Activated T-helper 1 cell treated with anti-CD3 and anti-CD28 coated beads, Interleukin-12 subunit alpha, Interleukin-12 subunit beta, Interleukin-2, Interleukin-4 antibody, amounts not matched to agents 30 ng/mL and 10 ng/mL and 1 ng/mL, durations not matched to agents 14 hours and 24 hours and 36 hours (primary cell): ENCODE data around the gene TBC1D22B. TPM values are rescaled to one million over a fixed set of nuclear protein-coding genes. Genes with fewer than 3 reads are reported as not detected.
"Not testable (repeated sequence)": the region's sequence is repeated elsewhere in the genome, so short reads cannot be mapped to it uniquely, and the experiment has no call there.

ENCODE experiments used
- DNase-seq: peaks from one replicate; pipeline ENCODE4 v3.0.0; 2021; ENCODE audit warnings: low spot score
- H3K27ac Mint-ChIP-seq: one replicate; pipeline ENCODE4 v1.8.0; 2021; ENCODE audit warnings: mild to moderate bottlenecking, mixed read lengths
- H3K27me3 Mint-ChIP-seq: one replicate; pipeline ENCODE4 v1.8.0; 2022; ENCODE audit warnings: mild to moderate bottlenecking, moderate library complexity, mixed read lengths; ENCODE audit not compliant: insufficient read depth
- H3K36me3 Mint-ChIP-seq: one replicate; pipeline ENCODE4 v1.8.0; 2021; ENCODE audit warnings: low read depth, mixed read lengths
- H3K4me1 Mint-ChIP-seq: one replicate; pipeline ENCODE4 v1.8.0; 2021; ENCODE audit warnings: low read depth, mixed read lengths
- H3K4me3 Mint-ChIP-seq: one replicate; pipeline ENCODE4 v1.8.0; 2021; ENCODE audit warnings: mild to moderate bottlenecking, moderate library complexity, mixed read lengths
- H3K9me3 Mint-ChIP-seq: one replicate; pipeline ENCODE4 v1.8.0; 2021; ENCODE audit warnings: mixed read lengths
- intact Hi-C: fragments of 100-400 bp; cut with micrococcal nuclease; formaldehyde crosslinking; loops from one replicate; pipeline ENCODE4 v1.15.1; 2024
- total RNA-seq: library from RNA; stranded (reverse); gene quantifications from 2 replicates; pipeline ENCODE4 v1.2.3, GENCODE V29; 2022

Gene TBC1D22B
- total RNA-seq, 1 donor from 2014 or later = 20.8 TPM

GRCh38 chr6:37332894-37333293 lies 75.3 kb downstream of the TBC1D22B start:
- H3K27ac Mint-ChIP-seq = peak overlapping the region; percentile 78
- H3K36me3 Mint-ChIP-seq = peaks cover 25% of the 10 kb centered on the region
- intact Hi-C loops = no loop called here

GRCh38 chr6:37334047-37334446 lies 76.5 kb downstream of the TBC1D22B start:
- H3K4me1 Mint-ChIP-seq = peaks cover 9% of the 10 kb centered on the region
- peaks cover 25% of the 10 kb centered on the region for H3K36me3 Mint-ChIP-seq
- H3K27me3 Mint-ChIP-seq = no peaks in the 10 kb centered on the region
- DNase-seq = no peak
- no peak overlapping the region for H3K4me3 Mint-ChIP-seq
- intact Hi-C loops = no loop called here
- H3K27ac Mint-ChIP-seq = no peak overlapping the region
- no peaks in the 10 kb centered on the region for H3K9me3 Mint-ChIP-seq

More at GRCh38 chr6:37332894-37333293, 75.3 kb downstream of the TBC1D22B start:
- Mint-ChIP-seq H3K27me3 (no peaks in the 10 kb centered on the region), H3K4me1 (peaks cover 9% of the 10 kb centered on the region), H3K9me3 (no peaks in the 10 kb centered on the region), H3K4me3 (no peak overlapping the region)
- DNase-seq = no peak

GRCh38 chr6:37338317-37338716 lies 80.7 kb downstream of the TBC1D22B start:
- H3K27me3 Mint-ChIP-seq, H3K4me3 Mint-ChIP-seq, H3K4me1 Mint-ChIP-seq, H3K27ac Mint-ChIP-seq, H3K9me3 Mint-ChIP-seq, intact Hi-C loops, DNase-seq: not testable (repeated sequence)
- H3K36me3 Mint-ChIP-seq = peaks cover 11% of the 10 kb centered on the region

GRCh38 chr6:37338745-37339255 lies 81.2 kb downstream of the TBC1D22B start:
- DNase-seq = no peak
- H3K27me3 Mint-ChIP-seq = peaks cover 9% of the 10 kb centered on the region
- peaks cover 13% of the 10 kb centered on the region for H3K36me3 Mint-ChIP-seq
- no peak overlapping the region for H3K4me3 Mint-ChIP-seq
- H3K4me1 Mint-ChIP-seq = peaks cover 5% of the 10 kb centered on the region
- no peak overlapping the region for H3K27ac Mint-ChIP-seq
- intact Hi-C loops = no loop called here
- no peaks in the 10 kb centered on the region for H3K9me3 Mint-ChIP-seq

GRCh38 chr6:37339741-37340638 lies 82.4 kb downstream of the TBC1D22B start:
- Mint-ChIP-seq H3K27me3 (peaks cover 9% of the 10 kb centered on the region), H3K9me3 (no peaks in the 10 kb centered on the region), H3K36me3 (peaks cover 7% of the 10 kb centered on the region), H3K4me1 (peaks cover 5% of the 10 kb centered on the region), H3K27ac (no peak overlapping the region), H3K4me3 (no peak overlapping the region)
- intact Hi-C loops = no loop called here
- DNase-seq = no peak

- Mint-ChIP-seq H3K4me3 (no peak overlapping the region), H3K27me3 (peaks cover 9% of the 10 kb centered on the region), H3K27ac (no peak overlapping the region), H3K4me1 (peaks cover 5% of the 10 kb centered on the region), H3K9me3 (no peaks in the 10 kb centered on the region), H3K36me3 (peaks cover 7% of the 10 kb centered on the region)
- DNase-seq = no peak
- intact Hi-C loops = no loop called here
Observed at GRCh38 chr6:37340639-37340943, 83.0 kb downstream of the TBC1D22B start.

GRCh38 chr6:37343248-37343647 lies 85.7 kb downstream of the TBC1D22B start:
- H3K36me3 Mint-ChIP-seq = peaks cover 2% of the 10 kb centered on the region

GRCh38 chr6:37344308-37344707 lies 86.7 kb downstream of the TBC1D22B start:
- Mint-ChIP-seq H3K9me3 (no peaks in the 10 kb centered on the region), H3K4me3 (no peak overlapping the region), H3K27me3 (peaks cover 11% of the 10 kb centered on the region), H3K4me1 (peaks cover 5% of the 10 kb centered on the region), H3K27ac (no peak overlapping the region), H3K36me3 (peaks cover 2% of the 10 kb centered on the region)
- DNase-seq = no peak
- intact Hi-C loops = no loop called here

More at GRCh38 chr6:37343248-37343647, 85.7 kb downstream of the TBC1D22B start:
- intact Hi-C loops = no loop called here
- no peak for DNase-seq
- no peaks in the 10 kb centered on the region for H3K9me3 Mint-ChIP-seq
- peaks cover 5% of the 10 kb centered on the region for H3K4me1 Mint-ChIP-seq
- peaks cover 11% of the 10 kb centered on the region for H3K27me3 Mint-ChIP-seq
- no peak overlapping the region for H3K4me3 Mint-ChIP-seq
- H3K27ac Mint-ChIP-seq = no peak overlapping the region

GRCh38 chr6:37345804-37346203 lies 88.2 kb downstream of the TBC1D22B start:
- H3K4me3 Mint-ChIP-seq, H3K36me3 Mint-ChIP-seq, intact Hi-C loops, H3K27ac Mint-ChIP-seq, DNase-seq, H3K9me3 Mint-ChIP-seq, H3K4me1 Mint-ChIP-seq: not testable (repeated sequence)
- H3K27me3 Mint-ChIP-seq = peaks cover 11% of the 10 kb centered on the region

GRCh38 chr6:37347177-37347576 lies 89.6 kb downstream of the TBC1D22B start:
- Mint-ChIP-seq H3K27me3 (peaks cover 13% of the 10 kb centered on the region), H3K4me3 (no peak overlapping the region), H3K9me3 (no peaks in the 10 kb centered on the region), H3K4me1 (peaks cover 5% of the 10 kb centered on the region), H3K27ac (no peak overlapping the region), H3K36me3 (peaks cover 2% of the 10 kb centered on the region)
- intact Hi-C loops = no loop called here
- no peak for DNase-seq

GRCh38 chr6:37347670-37348111 lies 90.1 kb downstream of the TBC1D22B start:
- no peak for DNase-seq
- Mint-ChIP-seq H3K36me3 (peaks cover 2% of the 10 kb centered on the region), H3K27me3 (peaks cover 17% of the 10 kb centered on the region), H3K4me3 (no peak overlapping the region), H3K4me1 (peaks cover 5% of the 10 kb centered on the region), H3K9me3 (no peaks in the 10 kb centered on the region), H3K27ac (no peak overlapping the region)
- intact Hi-C loops = no loop called here

GRCh38 chr6:37351027-37351426 lies 93.5 kb downstream of the TBC1D22B start:
- Mint-ChIP-seq H3K27me3 (peaks cover 8% of the 10 kb centered on the region), H3K4me1 (peaks cover 21% of the 10 kb centered on the region), H3K9me3 (no peaks in the 10 kb centered on the region), H3K36me3 (peaks cover 11% of the 10 kb centered on the region), H3K27ac (no peak overlapping the region), H3K4me3 (no peak overlapping the region)
- intact Hi-C loops = no loop called here
- DNase-seq = no peak

GRCh38 chr6:37352384-37352783 lies 94.8 kb downstream of the TBC1D22B start:
- DNase-seq = no peak
- intact Hi-C loops = no loop called here
- Mint-ChIP-seq H3K9me3 (no peaks in the 10 kb centered on the region), H3K4me1 (peaks cover 35% of the 10 kb centered on the region), H3K27me3 (peaks cover 7% of the 10 kb centered on the region), H3K27ac (no peak overlapping the region), H3K4me3 (peak overlapping the region; percentile 56), H3K36me3 (peaks cover 11% of the 10 kb centered on the region)
